SIG-M5 treated with dmso at 0.1 percent for 504 hours (cell line): ENCODE data around the gene SCN1B.
"Not testable (repeated sequence)": the region's sequence is repeated elsewhere in the genome, so short reads cannot be mapped to it uniquely, and the experiment has no call there.

Source experiments
- DNase-seq: peaks from one replicate; lab custom pipeline; 2025; ENCODE audit not compliant: unreplicated experiment; lab: John Stamatoyannopoulos, UW

The SCN1B gene

GRCh38 chr19:35015954-35016351 is 14.3 kb upstream of the SCN1B start:
- DNase-seq, result no peak

DNA sequence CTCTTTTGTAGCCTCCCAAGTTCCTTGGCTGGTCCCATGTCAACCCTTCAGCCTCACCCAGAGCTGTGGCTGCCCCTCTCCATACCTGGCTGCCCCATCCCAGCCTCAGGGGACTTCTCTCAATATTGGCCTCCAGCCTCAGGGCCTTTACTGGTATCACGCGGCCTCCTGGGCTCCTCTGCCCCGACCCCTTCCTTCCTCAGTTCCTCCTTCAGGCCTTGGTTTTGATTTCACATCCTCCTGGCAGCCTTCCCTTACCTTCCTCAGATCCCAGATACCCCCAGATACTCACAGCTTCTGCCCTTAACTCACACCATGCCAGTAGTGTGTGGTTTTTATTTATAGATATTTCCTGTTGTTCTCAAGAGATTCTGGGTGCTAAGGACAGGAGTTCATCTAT is 12.8 kb upstream of the SCN1B start:
- no peak for DNase-seq

- no peak for DNase-seq
Observed at GRCh38 chr19:35018379-35018778, 11.9 kb upstream of the SCN1B start.

- DNase-seq, result no peak
Observed at GRCh38 chr19:35019144-35019543, 11.1 kb upstream of the SCN1B start.

- no peak for DNase-seq
Observed at GRCh38 chr19:35021016-35021415, 9.3 kb upstream of the SCN1B start.

GRCh38 chr19:35021596-35021995 is 8.7 kb upstream of the SCN1B start:
- DNase-seq, result no peak

DNA sequence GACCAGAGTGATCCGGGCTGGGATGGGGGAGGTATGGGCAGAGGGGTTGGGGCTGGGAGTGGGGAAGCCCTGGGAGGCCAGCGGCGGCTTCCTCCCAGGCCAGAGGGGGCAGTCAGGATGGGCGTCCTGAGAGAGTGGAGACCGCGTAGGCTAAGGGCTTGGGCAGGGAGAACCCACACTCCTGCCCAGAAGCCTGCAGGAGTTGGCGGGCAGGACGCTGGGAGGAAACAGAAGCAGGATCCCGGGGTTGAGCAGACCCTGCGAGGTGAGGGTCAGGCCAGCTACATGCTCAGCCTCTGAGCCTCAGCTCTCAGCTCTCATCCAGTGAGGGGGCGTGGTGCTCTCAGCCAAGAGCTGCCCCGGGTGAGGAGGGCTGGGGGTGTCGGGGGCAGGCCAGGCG is 7.8 kb upstream of the SCN1B start:
- DNase-seq, result no peak

- DNase-seq, result no peak
Observed at GRCh38 chr19:35023428-35023827, 6.8 kb upstream of the SCN1B start.

DNA sequence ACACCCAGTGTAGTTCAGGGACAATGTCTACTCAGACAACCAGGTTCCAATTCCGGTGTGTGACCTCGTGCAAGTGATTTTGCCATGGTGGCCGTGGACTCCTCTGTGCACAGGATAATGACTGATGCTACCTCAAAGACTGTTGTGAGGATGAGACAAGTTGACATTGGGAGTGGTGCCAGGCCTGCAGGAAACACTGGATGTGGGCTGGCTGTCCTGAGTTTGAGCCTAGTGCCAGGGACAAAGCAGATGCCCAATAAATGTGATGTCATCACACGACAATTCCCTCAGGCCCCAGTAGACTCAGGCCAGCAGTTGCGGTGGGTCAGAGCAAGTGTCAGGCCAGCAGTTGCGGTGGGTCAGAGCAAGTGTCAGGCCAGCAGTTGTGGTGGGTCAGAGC is 6.2 kb upstream of the SCN1B start:
- no peak for DNase-seq

GRCh38 chr19:35025969-35026368 is 4.3 kb upstream of the SCN1B start:
- no peak for DNase-seq

- no peak for DNase-seq
Observed at GRCh38 chr19:35026418-35026817, 3.9 kb upstream of the SCN1B start.

- no peak for DNase-seq
Observed at GRCh38 chr19:35027009-35027408, 3.3 kb upstream of the SCN1B start.

GRCh38 chr19:35027851-35028599 is 2.2 kb upstream of the SCN1B start:
- no peak for DNase-seq

GRCh38 chr19:35028600-35028885 is 1.7 kb upstream of the SCN1B start:
- DNase-seq, result not testable (repeated sequence)

- DNase-seq, result not testable (repeated sequence)
Observed at GRCh38 chr19:35029275-35029736, 964 bp upstream of the SCN1B start.

DNA sequence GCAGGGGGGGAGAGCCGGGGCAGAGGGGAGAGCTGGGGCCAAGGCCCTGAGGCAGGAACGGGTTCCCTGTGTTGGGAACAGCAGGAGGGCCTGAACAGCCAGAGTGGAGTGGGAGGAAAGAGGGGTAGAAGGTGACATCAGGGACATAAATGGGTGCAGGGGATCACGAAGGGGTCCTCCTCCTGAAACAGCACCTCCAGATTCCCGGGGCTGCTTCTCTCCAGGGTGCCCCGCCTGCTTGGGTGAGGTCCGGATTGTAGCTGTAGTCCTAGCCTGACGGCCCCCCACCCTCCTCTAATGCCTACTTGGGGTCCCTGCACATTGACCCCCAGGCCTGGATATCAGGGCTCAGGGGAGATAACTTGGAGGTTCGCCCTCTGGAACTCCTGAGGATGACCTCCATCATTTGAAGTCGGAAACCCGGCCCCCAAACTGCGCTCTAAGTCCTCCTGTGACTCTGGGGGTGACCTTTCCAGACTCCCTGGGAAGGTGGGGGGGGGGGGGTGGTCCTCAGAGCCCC is 473 bp upstream of the SCN1B start:
- no peak for DNase-seq

DNA sequence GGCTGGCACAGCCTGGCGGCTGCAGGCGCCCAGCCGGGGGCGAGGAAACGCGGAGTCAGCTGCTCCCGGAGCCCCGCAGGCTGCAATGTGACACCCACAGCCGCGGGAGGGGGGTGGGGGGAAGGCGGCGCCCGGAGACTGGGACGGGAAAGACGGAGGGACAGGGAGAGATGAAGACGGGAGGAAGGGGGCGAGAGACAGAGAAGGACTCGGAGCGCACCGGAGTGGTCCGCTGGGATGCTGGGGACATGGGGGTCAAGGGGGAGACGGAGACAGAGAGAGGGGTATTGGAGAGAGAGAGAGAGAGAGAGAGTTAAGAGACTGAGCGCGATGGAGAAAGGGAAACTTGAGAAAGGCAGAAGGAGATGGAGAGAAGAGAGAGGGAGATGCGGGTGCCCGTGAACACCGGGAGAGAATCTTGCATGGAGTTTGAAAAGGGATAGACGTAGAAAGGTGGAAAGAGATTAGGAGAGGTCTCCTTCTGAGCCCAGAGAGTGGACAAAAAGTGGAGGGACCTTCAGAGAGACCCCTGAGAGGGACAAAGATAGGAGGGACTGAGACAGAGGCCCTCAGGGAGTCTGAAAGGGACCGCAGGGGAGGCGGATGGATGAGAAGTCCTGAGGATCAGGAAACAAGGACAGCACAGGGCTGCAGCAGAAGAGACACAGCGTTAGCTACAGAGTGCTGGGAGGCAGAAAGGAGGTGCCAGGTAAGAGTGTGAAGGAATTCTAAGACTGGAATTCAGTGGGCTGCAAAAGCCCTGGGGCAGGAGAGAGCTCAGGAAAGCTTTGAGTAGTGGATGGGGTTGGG is 1.0 kb downstream of the SCN1B start:
- DNase-seq, result no peak

DNA sequence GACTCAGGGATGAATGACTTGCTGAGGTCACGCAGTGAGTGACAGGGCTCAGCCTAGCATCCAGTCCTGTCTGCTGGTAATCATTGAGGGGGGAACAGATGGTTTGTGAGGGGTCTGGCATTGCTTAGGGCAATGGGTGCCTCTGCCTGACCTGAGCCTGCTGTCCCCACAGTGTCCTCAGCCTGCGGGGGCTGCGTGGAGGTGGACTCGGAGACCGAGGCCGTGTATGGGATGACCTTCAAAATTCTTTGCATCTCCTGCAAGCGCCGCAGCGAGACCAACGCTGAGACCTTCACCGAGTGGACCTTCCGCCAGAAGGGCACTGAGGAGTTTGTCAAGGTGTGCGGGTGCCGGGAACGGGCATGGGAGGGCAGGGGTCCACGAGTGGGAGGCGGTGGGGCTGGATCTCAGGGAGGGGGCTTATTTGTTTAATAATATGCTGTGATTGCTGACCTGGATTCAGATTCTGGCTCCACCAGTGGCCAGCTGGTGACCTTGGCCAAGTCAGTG is 2.1 kb downstream of the SCN1B start:
- DNase-seq, result no peak

DNA sequence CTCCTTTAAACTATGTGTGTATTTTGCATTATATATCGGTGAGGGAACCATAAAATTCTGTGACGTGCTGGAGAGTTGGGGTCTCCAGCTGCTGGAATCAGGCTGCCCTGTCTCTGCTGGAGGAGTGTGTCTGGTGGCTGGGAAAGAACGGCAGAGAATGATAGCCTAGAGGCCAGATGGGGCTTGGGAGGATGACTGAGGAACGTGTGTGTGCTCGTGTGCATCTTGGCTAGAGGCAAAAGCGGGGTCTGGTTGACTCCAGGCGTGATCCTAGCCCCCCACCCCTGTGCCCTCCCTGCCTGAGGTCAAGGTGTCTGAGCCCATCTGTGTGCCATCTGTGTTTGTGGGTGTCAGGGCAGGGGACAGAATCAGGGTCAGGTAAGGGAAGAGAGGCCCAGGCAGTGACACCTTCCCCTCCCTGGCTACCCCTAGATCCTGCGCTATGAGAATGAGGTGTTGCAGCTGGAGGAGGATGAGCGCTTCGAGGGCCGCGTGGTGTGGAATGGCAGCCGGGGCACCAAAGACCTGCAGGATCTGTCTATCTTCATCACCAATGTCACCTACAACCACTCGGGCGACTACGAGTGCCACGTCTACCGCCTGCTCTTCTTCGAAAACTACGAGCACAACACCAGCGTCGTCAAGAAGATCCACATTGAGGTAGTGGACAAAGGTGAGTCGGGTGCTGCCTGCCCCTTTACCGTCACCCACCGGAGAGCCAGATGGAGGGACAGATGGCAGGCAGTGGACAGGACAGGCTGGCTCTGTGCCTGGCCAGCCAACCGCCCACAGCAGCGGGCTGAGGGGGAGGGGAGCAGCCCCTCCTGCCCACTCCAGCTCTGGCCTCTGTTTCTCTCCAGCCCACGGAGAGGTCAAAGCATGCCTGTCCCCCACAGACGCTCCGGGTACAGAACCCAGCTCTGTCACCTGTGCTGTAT is 3.1 kb downstream of the SCN1B start:
- no peak for DNase-seq

DNA sequence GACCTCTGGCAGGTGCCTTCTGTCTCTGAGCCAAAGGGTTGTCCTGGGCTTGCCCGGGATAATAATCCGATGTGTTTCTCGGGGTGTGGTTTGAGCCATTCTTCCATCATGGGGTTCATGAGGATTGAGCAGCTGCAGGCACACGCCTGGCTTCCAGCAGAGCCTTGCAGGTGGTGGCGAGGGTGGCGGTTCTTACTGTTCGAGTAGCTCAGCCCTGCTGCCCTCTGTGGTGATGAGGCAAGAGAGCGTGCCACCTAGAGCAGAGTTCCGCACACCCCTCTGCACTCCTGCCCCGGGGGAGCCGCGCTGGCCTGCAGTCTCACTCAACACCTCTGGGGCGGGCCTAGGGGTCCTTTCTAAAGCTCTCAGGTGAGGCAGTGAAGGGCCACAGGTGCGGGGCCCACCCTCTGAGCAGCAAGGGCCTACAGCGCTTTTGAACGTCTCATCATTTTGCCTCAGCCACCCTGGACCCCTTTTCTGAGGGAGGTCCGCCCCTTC is 3.8 kb downstream of the SCN1B start:
- DNase-seq, result no peak
